ENCODE data around the gene FRRS1.

The FRRS1 gene

GRCh38 chr1:99665212-99665611, 101.2 kb downstream of the FRRS1 start:
- Histone ChIP-seq H3K4me1 (ENCODE audit: control insufficient read depth, insufficient read depth, low read length, poor library complexity, severe bottlenecking) (peaks cover 12% of the 10 kb centered on the region), H3K4me3 (ENCODE audit: extremely low read depth, insufficient read depth, low read length, poor library complexity, severe bottlenecking) (no peak overlapping the region), H3K36me3 (ENCODE audit: control insufficient read depth, insufficient read depth, low read length) (no peaks in the 10 kb centered on the region), H3K9me3 (ENCODE audit: control insufficient read depth, low read length) (no peaks in the 10 kb centered on the region), H3K27ac (ENCODE audit: low read depth, low read length, severe bottlenecking) (no peak overlapping the region)
- no CpG with 5 or more reads among the region's 1 CpG for WGBS, 2 experiments (ENCODE audit: insufficient coverage in 2 of 2)

GRCh38 chr1:99663501-99663900, 102.9 kb downstream of the FRRS1 start:
- 83% methylated on average over 2 of the region's 2 CpGs; no CpG with 5 or more reads in 1 of the 2 experiments for WGBS, 2 experiments (ENCODE audit: insufficient coverage in 2 of 2)
- Histone ChIP-seq H3K4me1 (ENCODE audit: control insufficient read depth, insufficient read depth, low read length, poor library complexity, severe bottlenecking) (peaks cover 12% of the 10 kb centered on the region), H3K9me3 (ENCODE audit: control insufficient read depth, low read length) (no peaks in the 10 kb centered on the region), H3K4me3 (ENCODE audit: extremely low read depth, insufficient read depth, low read length, poor library complexity, severe bottlenecking) (no peak overlapping the region), H3K27ac (ENCODE audit: low read depth, low read length, severe bottlenecking) (peak overlapping the region; percentile 70), H3K36me3 (ENCODE audit: control insufficient read depth, insufficient read depth, low read length) (no peaks in the 10 kb centered on the region)

- H3K36me3 ChIP-seq (ENCODE audit: control insufficient read depth, insufficient read depth, low read length), result no peaks in the 10 kb centered on the region
- peaks cover 14% of the 10 kb centered on the region for H3K4me1 ChIP-seq (ENCODE audit: control insufficient read depth, insufficient read depth, low read length, poor library complexity, severe bottlenecking)
- H3K9me3 ChIP-seq (ENCODE audit: control insufficient read depth, low read length), result no peaks in the 10 kb centered on the region
- 63 to 76% methylated on average over 2 of the region's 3 CpGs for WGBS, 2 experiments (ENCODE audit: insufficient coverage in 2 of 2)
- peak overlapping the region; percentile 70 for H3K27ac ChIP-seq (ENCODE audit: low read depth, low read length, severe bottlenecking)
- no peak overlapping the region for H3K4me3 ChIP-seq (ENCODE audit: extremely low read depth, insufficient read depth, low read length, poor library complexity, severe bottlenecking)
These were observed 103.8 kb downstream of the FRRS1 start for GRCh38 chr1:99662539-99663080.

GRCh38 chr1:99661780-99662179, 104.7 kb downstream of the FRRS1 start:
- Histone ChIP-seq H3K4me3 (ENCODE audit: extremely low read depth, insufficient read depth, low read length, poor library complexity, severe bottlenecking) (no peak overlapping the region), H3K27ac (ENCODE audit: low read depth, low read length, severe bottlenecking) (no peak overlapping the region), H3K4me1 (ENCODE audit: control insufficient read depth, insufficient read depth, low read length, poor library complexity, severe bottlenecking) (peaks cover 16% of the 10 kb centered on the region), H3K9me3 (ENCODE audit: control insufficient read depth, low read length) (no peaks in the 10 kb centered on the region), H3K36me3 (ENCODE audit: control insufficient read depth, insufficient read depth, low read length) (no peaks in the 10 kb centered on the region)
- WGBS, 2 experiments (ENCODE audit: insufficient coverage in 2 of 2), result 70 to 91% methylated on average over 2 of the region's 3 CpGs

- Histone ChIP-seq H3K4me1 (ENCODE audit: control insufficient read depth, insufficient read depth, low read length, poor library complexity, severe bottlenecking) (peaks cover 16% of the 10 kb centered on the region), H3K36me3 (ENCODE audit: control insufficient read depth, insufficient read depth, low read length) (no peaks in the 10 kb centered on the region), H3K4me3 (ENCODE audit: extremely low read depth, insufficient read depth, low read length, poor library complexity, severe bottlenecking) (no peak overlapping the region), H3K27ac (ENCODE audit: low read depth, low read length, severe bottlenecking) (no peak overlapping the region), H3K9me3 (ENCODE audit: control insufficient read depth, low read length) (no peaks in the 10 kb centered on the region)
- 100% methylated on average over 1 of the region's 2 CpGs for WGBS, 2 experiments (ENCODE audit: insufficient coverage in 2 of 2)
These were observed 105.9 kb downstream of the FRRS1 start for GRCh38 chr1:99660496-99660895.

- Histone ChIP-seq H3K4me1 (ENCODE audit: control insufficient read depth, insufficient read depth, low read length, poor library complexity, severe bottlenecking) (peaks cover 16% of the 10 kb centered on the region), H3K27ac (ENCODE audit: low read depth, low read length, severe bottlenecking) (no peak overlapping the region), H3K36me3 (ENCODE audit: control insufficient read depth, insufficient read depth, low read length) (no peaks in the 10 kb centered on the region), H3K4me3 (ENCODE audit: extremely low read depth, insufficient read depth, low read length, poor library complexity, severe bottlenecking) (no peak overlapping the region), H3K9me3 (ENCODE audit: control insufficient read depth, low read length) (no peaks in the 10 kb centered on the region)
- 40 to 100% methylated on average over 1 of the region's 2 CpGs for WGBS, 2 experiments (ENCODE audit: insufficient coverage in 2 of 2)
These were observed 106.7 kb downstream of the FRRS1 start for GRCh38 chr1:99659755-99660210.

All from mesodermal cell (in vitro differentiated cells).